Dermis blood vessel endothelial cell (primary cell): Measurements from ENCODE around the gene MID2. TPM values are rescaled to one million over a fixed set of nuclear protein-coding genes. Genes with fewer than 3 reads are reported as not detected.
"Not testable (repeated sequence)": the region's sequence is repeated elsewhere in the genome, so short reads cannot be mapped to it uniquely, and the experiment has no call there.

Source experiments
- DNase-seq: peaks from one replicate; pipeline ENCODE4 v3.0.0; 2010
- total RNA-seq: library from RNA; depleted of rRNA; stranded (reverse); fragments of >200 nt; gene quantifications from 2 replicates; pipeline ENCODE4 v1.2.3, GENCODE V29; 2014

The MID2 gene, protein sequence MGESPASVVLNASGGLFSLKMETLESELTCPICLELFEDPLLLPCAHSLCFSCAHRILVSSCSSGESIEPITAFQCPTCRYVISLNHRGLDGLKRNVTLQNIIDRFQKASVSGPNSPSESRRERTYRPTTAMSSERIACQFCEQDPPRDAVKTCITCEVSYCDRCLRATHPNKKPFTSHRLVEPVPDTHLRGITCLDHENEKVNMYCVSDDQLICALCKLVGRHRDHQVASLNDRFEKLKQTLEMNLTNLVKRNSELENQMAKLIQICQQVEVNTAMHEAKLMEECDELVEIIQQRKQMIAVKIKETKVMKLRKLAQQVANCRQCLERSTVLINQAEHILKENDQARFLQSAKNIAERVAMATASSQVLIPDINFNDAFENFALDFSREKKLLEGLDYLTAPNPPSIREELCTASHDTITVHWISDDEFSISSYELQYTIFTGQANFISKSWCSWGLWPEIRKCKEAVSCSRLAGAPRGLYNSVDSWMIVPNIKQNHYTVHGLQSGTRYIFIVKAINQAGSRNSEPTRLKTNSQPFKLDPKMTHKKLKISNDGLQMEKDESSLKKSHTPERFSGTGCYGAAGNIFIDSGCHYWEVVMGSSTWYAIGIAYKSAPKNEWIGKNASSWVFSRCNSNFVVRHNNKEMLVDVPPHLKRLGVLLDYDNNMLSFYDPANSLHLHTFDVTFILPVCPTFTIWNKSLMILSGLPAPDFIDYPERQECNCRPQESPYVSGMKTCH
- total RNA-seq, result 114 and 159 TPM in 2 replicates

- DNase-seq, result peak; percentile 65
Measured at GRCh38 chrX:107825698-107826237, at the start of gene MID2. TSS of gene MID2 (plus strand) at chrX:107825866. CDS start at chrX:107826427, 561 bp downstream.

DNA sequence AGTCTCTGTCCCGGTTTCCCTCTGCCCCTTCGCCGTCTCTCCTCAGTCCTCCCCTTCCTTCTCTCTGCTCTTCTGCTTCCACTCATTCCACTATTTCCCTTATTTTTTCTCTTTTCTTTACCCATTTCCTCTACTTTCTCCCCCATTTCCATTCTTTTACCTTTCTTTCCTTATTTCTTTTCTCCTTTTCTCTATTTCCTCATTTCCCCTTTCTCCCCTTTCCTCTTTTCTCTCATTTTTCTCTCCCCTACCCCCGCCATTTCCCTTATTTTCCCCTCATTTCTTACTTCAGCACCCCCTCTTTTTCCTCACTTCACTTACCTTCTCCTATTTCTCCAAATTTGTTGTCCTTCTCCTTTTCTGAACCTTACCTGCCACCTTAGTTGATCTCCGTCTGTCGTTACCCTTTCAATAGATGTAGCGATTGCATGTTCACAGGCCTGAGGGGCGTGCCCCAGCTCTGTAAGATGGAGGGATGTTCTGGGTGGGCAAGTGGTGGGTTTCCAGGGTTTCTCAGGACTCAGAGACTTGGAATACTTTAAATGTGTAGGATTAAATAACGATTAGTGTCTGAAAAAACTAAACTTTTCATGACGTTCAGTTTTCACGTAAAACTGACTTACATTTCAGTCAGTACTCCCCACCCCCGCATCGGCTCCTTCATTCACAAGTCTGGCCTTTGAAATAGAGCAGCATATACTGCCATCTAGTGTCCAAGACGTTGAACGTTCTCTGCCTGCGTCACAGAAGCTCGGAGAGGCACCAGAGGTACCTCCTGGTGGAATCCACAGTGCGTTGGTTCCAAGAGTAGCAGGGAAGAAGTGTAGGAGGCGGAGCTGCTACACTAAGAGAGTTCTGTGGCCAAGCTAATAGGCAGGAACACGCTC is 48.8 kb upstream of the MID2 start:
- DNase-seq, result peak; percentile 92

DNA sequence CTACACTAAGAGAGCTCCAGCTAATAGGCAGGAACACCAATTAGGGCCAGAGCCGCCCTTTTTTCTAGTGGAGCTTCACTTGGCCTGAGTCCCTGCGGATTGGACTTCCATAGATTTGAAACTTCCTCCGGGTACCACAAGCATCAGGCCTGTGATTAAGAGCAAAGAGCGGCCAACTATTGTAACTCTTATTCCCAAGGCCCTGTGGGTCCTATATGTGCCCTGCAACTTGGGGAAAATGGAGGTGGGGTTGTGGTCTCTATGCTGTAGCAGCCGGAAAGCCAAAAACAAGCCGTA is 48.2 kb upstream of the MID2 start, which contains the start of gene NCBP2L:
Gene NCBP2L (plus strand): TSS at position 198 of the 297 bp plus-strand sequence. CDS start 16,488 bp downstream, outside the sequence.
- no peak for DNase-seq

- no peak for DNase-seq
Measured at GRCh38 chrX:107780525-107780924, 45.1 kb upstream of the MID2 start.

DNA sequence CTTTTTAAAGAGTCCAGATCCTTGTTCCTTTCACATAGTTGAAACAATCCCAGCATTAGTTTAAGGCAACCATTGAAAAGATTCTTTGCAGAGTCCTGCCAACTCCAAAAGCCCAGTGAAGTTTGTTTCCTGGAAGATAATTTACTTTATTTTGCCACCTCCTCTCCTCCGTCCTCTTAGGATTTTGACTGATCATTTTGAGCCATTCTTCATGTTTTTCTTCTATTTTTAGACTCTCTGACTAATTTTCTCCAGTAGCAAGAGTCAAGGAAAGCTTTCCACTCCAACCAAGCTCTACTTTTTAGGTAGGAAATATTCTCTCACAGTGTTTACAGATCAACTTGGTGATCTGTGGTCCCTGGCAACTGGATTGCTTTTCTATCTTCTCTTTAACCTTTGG is 37.8 kb upstream of the MID2 start:
- no peak for DNase-seq

- DNase-seq, result no peak
Measured at GRCh38 chrX:107804427-107804826, 21.2 kb upstream of the MID2 start.

DNA sequence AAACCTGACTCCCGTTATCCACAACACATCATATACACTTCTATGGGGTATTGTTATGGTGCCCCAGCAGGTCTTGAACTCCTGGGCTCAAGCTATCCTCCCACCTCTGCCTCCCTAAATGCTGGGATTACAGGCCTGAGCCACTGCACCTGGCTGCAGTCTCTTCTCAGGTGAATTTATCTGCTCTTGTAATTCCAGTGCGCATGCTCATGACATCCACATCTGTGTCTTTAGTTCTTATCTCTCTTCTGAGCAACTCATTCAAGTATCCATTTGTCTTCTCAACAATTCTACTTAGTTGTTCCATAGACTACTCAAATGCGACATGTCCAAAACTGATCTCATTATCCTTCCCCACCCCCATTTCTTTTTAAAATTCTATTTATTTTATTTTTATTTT is 20.5 kb upstream of the MID2 start:
- no peak for DNase-seq

DNA sequence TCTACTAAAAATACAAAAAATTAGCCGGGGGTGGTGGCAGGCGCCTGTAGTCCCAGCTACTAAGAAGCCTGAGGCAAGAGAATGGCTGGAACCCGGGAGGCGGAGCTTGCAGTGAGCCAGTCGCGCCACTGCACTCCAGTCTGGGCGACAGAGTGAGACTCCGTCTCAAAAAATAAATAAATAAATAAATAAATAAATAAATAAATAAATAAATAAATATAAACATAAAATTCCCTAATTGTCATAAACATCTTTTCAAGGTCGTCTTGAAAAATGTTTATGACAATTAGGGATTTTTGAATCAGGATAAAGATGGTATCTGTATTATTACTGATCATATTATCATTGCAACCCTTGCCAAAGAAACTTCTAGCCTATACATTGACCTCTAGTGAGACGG is 15.6 kb upstream of the MID2 start:
- not testable (repeated sequence) for DNase-seq

GRCh38 chrX:107818900-107819521 is 6.7 kb upstream of the MID2 start:
- DNase-seq, result no peak

GRCh38 chrX:107823042-107823441 is 2.6 kb upstream of the MID2 start:
- DNase-seq, result no peak

- DNase-seq, result peak; percentile 61
Measured at GRCh38 chrX:107823456-107823855, 2.2 kb upstream of the MID2 start.

DNA sequence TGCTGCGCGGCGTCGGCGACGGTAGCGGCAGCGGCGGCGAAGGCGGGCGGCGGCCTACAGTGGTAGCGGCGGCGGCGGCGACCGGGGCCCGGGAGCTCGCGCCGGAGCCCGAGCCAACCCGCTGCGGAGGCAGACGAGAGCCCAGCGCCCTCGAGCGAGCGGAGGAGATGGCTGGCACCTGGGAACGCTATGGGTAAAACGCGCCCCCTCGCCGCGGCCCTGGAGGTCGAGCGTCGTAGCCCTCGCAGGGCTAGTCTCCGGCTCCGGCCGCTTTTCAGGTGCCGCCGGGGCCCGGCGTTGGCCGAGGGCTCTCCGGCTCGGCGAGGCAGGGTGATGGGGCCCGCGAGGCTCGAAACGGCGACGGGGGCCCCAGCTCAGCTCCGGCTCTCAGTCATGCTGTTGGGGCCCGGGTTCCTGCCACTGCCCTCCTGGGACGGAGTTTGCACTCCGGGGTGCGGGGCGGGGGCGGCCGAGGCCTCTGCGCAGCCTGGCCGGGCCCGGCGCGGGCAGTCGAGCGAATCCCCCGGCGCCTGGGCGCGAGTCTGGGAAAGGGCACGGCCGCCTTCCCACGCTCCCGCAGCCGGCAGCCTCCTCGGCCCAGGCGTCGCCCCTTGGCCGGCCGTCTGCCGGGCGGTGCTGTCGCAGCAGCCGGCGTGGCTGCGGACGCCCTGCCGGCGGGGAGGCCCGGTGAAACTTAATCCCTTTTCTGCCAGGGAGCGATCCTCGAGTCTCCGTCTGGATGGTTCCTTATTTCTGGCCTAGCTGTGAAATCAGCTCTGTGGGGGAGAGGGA is 768 bp downstream of the MID2 start:
- DNase-seq, result peak; percentile 53

DNA sequence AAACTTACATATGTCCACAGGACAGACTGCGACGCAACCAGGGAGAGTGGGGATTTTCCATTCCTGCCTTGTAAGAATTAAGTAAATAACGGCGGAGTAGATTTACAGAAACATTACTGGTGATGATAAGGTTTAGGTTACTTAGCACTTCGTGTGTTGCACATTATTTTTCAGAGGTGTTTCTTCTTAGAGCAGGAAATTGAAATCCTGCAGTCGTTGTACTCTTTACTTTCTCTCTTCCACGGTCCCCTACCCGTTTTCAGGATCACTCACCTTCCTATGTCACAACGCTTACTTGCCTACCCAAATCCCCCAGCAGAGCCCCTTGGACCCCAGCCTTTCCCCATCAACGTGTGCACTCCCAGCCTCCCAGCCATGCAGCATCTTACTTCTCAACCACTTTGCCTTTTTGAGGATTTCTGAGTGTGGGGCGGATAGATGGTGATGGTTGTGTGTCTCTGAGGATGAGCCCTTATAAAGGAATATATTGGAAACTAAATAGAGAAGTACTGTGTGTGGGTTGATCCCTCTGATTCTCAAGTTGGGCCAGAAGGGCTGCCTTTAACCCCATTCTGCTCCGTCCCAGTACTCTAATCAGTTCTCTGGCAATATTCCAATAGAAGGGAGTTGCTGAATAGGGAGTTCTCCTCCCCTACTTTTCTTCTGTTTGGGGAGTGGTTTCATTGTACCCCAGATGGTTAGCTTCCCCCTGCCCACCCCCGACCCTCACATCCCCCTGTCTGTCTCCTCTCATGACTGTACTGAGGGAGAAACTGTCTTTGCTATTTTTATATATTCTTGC is 1.6 kb downstream of the MID2 start:
- DNase-seq, result peak; percentile 13

GRCh38 chrX:107827852-107828251 is 2.2 kb downstream of the MID2 start:
- peak; percentile 8 for DNase-seq

DNA sequence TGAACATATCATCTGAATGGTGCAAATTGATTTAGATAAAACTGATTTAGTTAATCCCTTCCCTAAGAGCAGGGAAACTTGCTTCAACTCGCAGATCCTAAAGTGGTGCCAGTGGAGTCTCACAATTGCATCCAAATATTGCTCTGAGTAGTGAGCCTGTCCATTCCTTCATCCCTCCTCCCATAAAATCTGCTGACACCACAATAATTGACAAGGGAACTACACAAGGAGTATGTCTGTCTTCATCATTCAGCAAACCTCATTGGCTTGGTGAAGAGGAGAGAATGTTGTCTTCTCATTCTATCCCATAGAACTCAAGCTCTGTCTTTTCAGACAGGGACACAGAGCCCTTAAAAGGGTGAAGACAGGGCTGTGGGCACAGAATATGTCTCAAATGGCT is 4.2 kb downstream of the MID2 start:
- no peak for DNase-seq

GRCh38 chrX:107831071-107831730 is 5.5 kb downstream of the MID2 start:
- peak; percentile 63 for DNase-seq

GRCh38 chrX:107834275-107835201 is 8.9 kb downstream of the MID2 start:
- no peak for DNase-seq

GRCh38 chrX:107836958-107837357 is 11.3 kb downstream of the MID2 start:
- DNase-seq, result no peak

DNA sequence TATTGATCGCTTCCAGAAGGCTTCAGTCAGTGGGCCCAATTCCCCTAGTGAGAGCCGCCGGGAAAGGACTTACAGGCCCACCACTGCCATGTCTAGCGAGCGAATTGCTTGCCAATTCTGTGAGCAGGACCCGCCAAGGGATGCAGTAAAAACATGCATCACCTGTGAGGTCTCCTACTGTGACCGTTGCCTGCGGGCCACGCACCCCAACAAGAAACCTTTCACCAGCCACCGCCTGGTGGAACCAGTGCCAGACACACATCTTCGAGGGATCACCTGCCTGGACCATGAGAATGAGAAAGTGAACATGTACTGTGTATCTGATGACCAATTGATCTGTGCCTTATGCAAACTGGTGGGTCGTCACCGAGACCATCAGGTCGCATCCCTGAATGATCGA is 15.3 kb downstream of the MID2 start:
- DNase-seq, result no peak
